DOHH2 (cell line): ENCODE data around the gene TIPIN.
"Not testable (repeated sequence)": the region's sequence is repeated elsewhere in the genome, so short reads cannot be mapped to it uniquely, and the experiment has no call there.

Experiments
- H3F3A ChIP-seq: fragments of 200-600 bp; sonication (generic), shearing (Covaris generic); 2 replicates; pipeline ENCODE4 v1.6.0; 2016; ENCODE audit warnings: antibody characterized with exemption, mild to moderate bottlenecking; ENCODE audit not compliant: control insufficient read depth, insufficient read depth
- H3K27ac ChIP-seq: fragments of 200-600 bp; sonication (generic); 2 replicates; pipeline ENCODE4 v1.5.1; 2014; ENCODE audit warnings: low read depth, mild to moderate bottlenecking, low read length, moderate library complexity
- H3K27me3 ChIP-seq: fragments of 200-600 bp; sonication (generic); 2 replicates; pipeline ENCODE4 v1.6.1; 2014; ENCODE audit warnings: mild to moderate bottlenecking, low read length, mixed read lengths; ENCODE audit not compliant: control insufficient read depth
- H3K36me3 ChIP-seq: fragments of 200-600 bp; sonication (generic); 2 replicates; pipeline ENCODE4 v1.6.1; 2014; ENCODE audit warnings: mild to moderate bottlenecking, low read length, moderate library complexity, mixed read lengths; ENCODE audit not compliant: control insufficient read depth
- H3K4me1 ChIP-seq: fragments of 200-600 bp; sonication (generic); 2 replicates; pipeline ENCODE4 v1.6.1; 2014; ENCODE audit warnings: mild to moderate bottlenecking, low read length, mixed read lengths; ENCODE audit not compliant: control insufficient read depth
- H3K4me2 ChIP-seq: fragments of 200-600 bp; sonication (generic); 2 replicates; pipeline ENCODE4 v1.6.0; 2014; ENCODE audit warnings: mild to moderate bottlenecking, low read length, moderate library complexity
- H3K4me3 ChIP-seq: fragments of 200-600 bp; sonication (generic); 2 replicates; pipeline ENCODE4 v1.5.1; 2014; ENCODE audit warnings: mild to moderate bottlenecking, low read length, mixed read lengths
- H3K79me2 ChIP-seq: fragments of 200-600 bp; sonication (generic); 2 replicates; pipeline ENCODE4 v1.6.1; 2014; ENCODE audit warnings: mild to moderate bottlenecking, low read length, mixed read lengths; ENCODE audit not compliant: control insufficient read depth
- H3K9me2 ChIP-seq: fragments of 200-600 bp; sonication (generic); replicated peaks from 2 replicates; pipeline ENCODE4 v1.6.1; 2014; ENCODE audit warnings: mild to moderate bottlenecking, low read length, mixed read lengths; ENCODE audit not compliant: control insufficient read depth
- H3K9me3 ChIP-seq: fragments of 200-600 bp; sonication (generic); 2 replicates; pipeline ENCODE4 v1.6.1; 2014; ENCODE audit warnings: antibody characterized with exemption, low read length, mixed read lengths; ENCODE audit not compliant: control insufficient read depth, insufficient read depth
- H4K20me1 ChIP-seq: fragments of 200-600 bp; sonication (generic); 2 replicates; pipeline ENCODE4 v1.6.0; 2014; ENCODE audit warnings: low read depth, mild to moderate bottlenecking, antibody characterized with exemption, low read length, moderate library complexity; ENCODE audit not compliant: control insufficient read depth, insufficient read depth
- CTCF ChIP-seq: fragments of 200-600 bp; sonication (generic); IDR thresholded peaks from one replicate; pipeline ENCODE4 v1.5.1; 2014; ENCODE audit warnings: antibody characterized with exemption, mild to moderate bottlenecking, low read depth, low read length; ENCODE audit not compliant: poor library complexity, severe bottlenecking
- EZH2phosphoT487 ChIP-seq: fragments of 200-600 bp; sonication (generic); IDR thresholded peaks from 2 replicates; pipeline ENCODE4 v1.6.1; 2017; ENCODE audit warnings: borderline replicate concordance, mild to moderate bottlenecking, antibody characterized with exemption, low read length, moderate library complexity, mixed read lengths

Gene TIPIN

DNA sequence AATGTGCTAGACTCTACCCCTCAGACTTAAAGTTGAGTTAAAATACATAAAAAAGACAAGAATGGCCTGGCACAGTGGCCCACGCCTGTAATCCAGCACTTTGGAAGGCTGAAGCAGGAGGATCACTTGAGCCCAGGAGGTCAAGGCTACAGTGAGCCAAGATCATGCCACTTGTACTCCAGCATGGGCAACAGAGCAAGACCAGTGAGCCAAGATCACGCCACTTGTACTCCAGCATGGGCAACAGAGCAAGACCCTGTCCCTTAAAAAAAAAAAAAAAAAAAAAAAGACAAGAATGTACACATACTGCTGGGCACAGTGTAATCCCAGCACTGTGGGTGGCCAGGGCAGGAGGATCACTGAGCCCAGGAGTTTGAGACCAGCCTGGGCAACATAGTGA is 45.7 kb downstream of the TIPIN start:
- H3K27me3 ChIP-seq: no peaks in the 10 kb centered on the region
- H3K79me2 ChIP-seq: no peaks in the 10 kb centered on the region
- H3K4me1 ChIP-seq: no peaks in the 10 kb centered on the region
- no peaks in the 10 kb centered on the region for H4K20me1 ChIP-seq
- no peak overlapping the region for H3K4me2 ChIP-seq
- H3K9me3 ChIP-seq: no peaks in the 10 kb centered on the region
- no peak overlapping the region for H3K27ac ChIP-seq
- H3K36me3 ChIP-seq: peaks cover 82% of the 10 kb centered on the region
- H3F3A ChIP-seq: no peaks in the 10 kb centered on the region
- no peak for TF ChIP-seq CTCF
- TF ChIP-seq EZH2phosphoT487: no peak
- no peaks in the 10 kb centered on the region for H3K9me2 ChIP-seq
- H3K4me3 ChIP-seq: no peak overlapping the region

- Histone ChIP-seq H3K36me3 (peaks cover 78% of the 10 kb centered on the region), H3K27ac (no peak overlapping the region), H3K4me1 (no peaks in the 10 kb centered on the region), H3K4me2 (no peak overlapping the region), H3K9me3 (no peaks in the 10 kb centered on the region), H3K79me2 (no peaks in the 10 kb centered on the region), H3K9me2 (no peaks in the 10 kb centered on the region), H3F3A (no peaks in the 10 kb centered on the region), H4K20me1 (no peaks in the 10 kb centered on the region), H3K4me3 (no peak overlapping the region), H3K27me3 (no peaks in the 10 kb centered on the region)
- TF ChIP-seq EZH2phosphoT487 (no peak), CTCF (no peak)
Observed at GRCh38 chr15:66309828-66310227, 46.7 kb downstream of the TIPIN start.

GRCh38 chr15:66308531-66308930 is 48.0 kb downstream of the TIPIN start:
- Histone ChIP-seq H3K4me3 (no peak overlapping the region), H3K9me2 (no peaks in the 10 kb centered on the region), H3K27ac (no peak overlapping the region), H3K79me2 (no peaks in the 10 kb centered on the region), H3K4me2 (no peak overlapping the region), H3F3A (no peaks in the 10 kb centered on the region), H4K20me1 (no peaks in the 10 kb centered on the region), H3K4me1 (no peaks in the 10 kb centered on the region), H3K9me3 (no peaks in the 10 kb centered on the region), H3K27me3 (no peaks in the 10 kb centered on the region), H3K36me3 (peaks cover 69% of the 10 kb centered on the region)
- TF ChIP-seq CTCF (no peak), EZH2phosphoT487 (no peak)

GRCh38 chr15:66306381-66306780 is 50.1 kb downstream of the TIPIN start:
- no peak overlapping the region for H3K4me2 ChIP-seq
- H3K27me3 ChIP-seq: no peaks in the 10 kb centered on the region
- H4K20me1 ChIP-seq: no peaks in the 10 kb centered on the region
- no peaks in the 10 kb centered on the region for H3K9me3 ChIP-seq
- H3K4me1 ChIP-seq: no peaks in the 10 kb centered on the region
- H3K9me2 ChIP-seq: no peaks in the 10 kb centered on the region
- H3K79me2 ChIP-seq: no peaks in the 10 kb centered on the region
- H3K36me3 ChIP-seq: peaks cover 60% of the 10 kb centered on the region
- H3F3A ChIP-seq: 0 out of 2 replicates have a peak, but pooled peaks cover 2% of the 10 kb centered on the region
- H3K4me3 ChIP-seq: no peak overlapping the region
- TF ChIP-seq EZH2phosphoT487: no peak
- no peak for TF ChIP-seq CTCF
- H3K27ac ChIP-seq: no peak overlapping the region

DNA sequence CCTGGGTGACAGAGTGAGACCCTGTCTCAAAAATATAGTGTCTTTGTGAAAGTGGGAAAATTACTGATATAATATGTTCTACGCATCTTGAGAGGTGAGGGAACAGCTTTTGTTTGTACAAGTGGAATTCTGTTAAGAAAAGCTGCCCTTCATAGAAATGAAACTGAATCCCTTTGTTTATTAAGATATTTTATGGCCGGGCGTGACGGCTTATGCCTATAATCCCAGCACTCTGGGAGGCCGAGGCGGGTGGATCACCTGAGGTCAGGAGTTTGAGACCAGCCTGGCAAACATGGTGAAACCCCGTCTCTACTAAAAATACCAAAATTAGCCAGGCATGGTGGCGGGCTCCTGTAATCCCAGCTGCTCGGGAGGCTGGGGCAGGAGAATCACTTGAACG is 52.1 kb downstream of the TIPIN start:
- H3K4me2 ChIP-seq: not testable (repeated sequence)

More for the DNA sequence above, 52.1 kb downstream of the TIPIN start:
- H3K27ac ChIP-seq, H3F3A ChIP-seq, H3K4me1 ChIP-seq, H3K4me3 ChIP-seq, H3K9me2 ChIP-seq, H3K9me3 ChIP-seq, H3K79me2 ChIP-seq, H4K20me1 ChIP-seq, H3K27me3 ChIP-seq: not testable (repeated sequence)
- H3K36me3 ChIP-seq: peaks cover 52% of the 10 kb centered on the region
